ENCODE measurements around the gene TRIM17. TPM values are rescaled to one million over a fixed set of nuclear protein-coding genes. Genes with fewer than 3 reads are reported as not detected.

TRIM17 gene
- total and polyA plus RNA-seq, 9 of the 15 experiments (the other 6 are each of a cell fraction or from before 2014, with no cell fraction given) = not detected

DNA sequence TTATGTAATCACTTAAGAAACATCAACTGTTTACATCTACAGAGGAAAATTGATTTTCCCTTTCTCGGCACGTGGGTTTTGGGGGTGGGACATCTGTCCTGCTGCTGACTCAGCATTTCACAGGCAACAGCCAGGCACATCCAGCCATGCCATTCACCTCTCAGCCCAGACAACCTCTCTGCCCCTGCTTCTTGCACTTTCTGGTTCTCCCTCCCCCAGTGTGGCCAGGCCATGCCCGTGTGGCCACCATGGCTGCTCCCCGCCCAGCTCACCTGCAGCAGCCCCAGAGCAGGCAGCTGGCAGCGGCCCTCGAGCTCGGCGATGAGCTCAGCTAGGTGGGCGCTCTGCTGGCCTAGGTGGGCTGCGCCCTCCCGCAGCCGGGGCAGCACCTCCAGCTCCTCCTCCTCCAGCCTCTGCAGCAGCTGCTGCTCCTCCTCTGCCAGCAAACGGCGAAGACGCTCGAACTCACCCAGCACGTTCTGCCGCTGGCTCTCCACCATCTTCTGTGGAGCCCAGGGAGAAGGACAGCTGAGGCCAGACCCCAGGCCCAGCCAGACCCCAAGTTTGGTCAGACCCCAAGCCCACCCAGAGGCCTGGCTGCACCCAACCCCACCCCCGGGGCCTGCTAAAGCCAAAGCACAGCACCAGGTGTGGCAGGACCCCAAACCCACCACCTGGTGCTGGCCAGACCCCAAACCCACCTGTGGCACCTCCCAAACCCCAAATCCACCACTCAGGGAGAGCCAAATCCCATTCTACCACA lies 15.8 kb downstream of the TRIM17 start:
- no peak for DNase-seq (ENCODE audit: extremely low read depth in 1 of 4, low spot score in 3 of 4)
- no TSS peak for BruUV-seq (replicated peaks)
- Histone ChIP-seq H4K20me1 (replicated peaks; ENCODE audit: control insufficient read depth, insufficient read depth, low read length) (peaks cover 39% of the 10 kb centered on the region), H3K4me2 (ENCODE audit: insufficient read depth, low read length) (no peak overlapping the region), H3K9ac (ENCODE audit: insufficient read depth in 1 of 2, low read depth in 2 of 2, low read length in 2 of 2) (peak overlapping the region in 1 of 2 experiments; percentile 65; a peak in 1 of 4 replicates), H3K36me3 (ENCODE audit: control insufficient read depth, insufficient read depth, low read length) (peaks cover 95% of the 10 kb centered on the region), H3K4me1 (replicated peaks in 1 of 2; ENCODE audit: control insufficient read depth in 2 of 2, insufficient read depth in 2 of 2, low read length in 2 of 2) (peaks cover 28 to 56% of the 10 kb centered on the region in 2 experiments), H3K27ac (ENCODE audit: extremely low read depth, low read depth, low read length) (no peak overlapping the region), H3K4me3 (no peak overlapping the region), H3K79me2 (ENCODE audit: control insufficient read depth, insufficient read depth, low read length) (peaks cover 57% of the 10 kb centered on the region), H2AFZ (ENCODE audit: low read depth, low read length) (no peak overlapping the region), H3K9me3 (replicated peaks; ENCODE audit: control insufficient read depth, insufficient read depth, low read depth, low read length) (no peaks in the 10 kb centered on the region), H3K9me1 (ENCODE audit: control insufficient read depth, insufficient read depth, low read length) (peaks cover 17% of the 10 kb centered on the region), H3K27me3 (ENCODE audit: control insufficient read depth in 2 of 2, insufficient read depth in 2 of 2, low read length in 2 of 2) (no peaks in the 10 kb centered on the region)
- CTCF ChIA-PET (ENCODE audit: low intra/inter-chr PET ratio) = no interaction called here
- intact Hi-C loops (cut with micrococcal nuclease) = no loop called here
- no peak for FAIRE-seq
- POLR2A ChIA-PET = interaction anchor here (0.5 kb wide), 1 partner anchor 30 kb away, joined by 3 read pairs; no protein-coding TSS in a partner anchor
- 86% methylated on average over 16 of the region's 19 CpGs for WGBS (ENCODE audit: insufficient coverage, low coverage, missing lambda C conversion rate)
- in situ Hi-C loops (cut with MboI) = no loop called here
- no peak for ATAC-seq
- TF ChIP-seq MAFG (tag; conservative IDR thresholded peaks at IDR 0.05) (peak; percentile 98), RBFOX2 (IDR thresholded peaks at IDR 0.05; ENCODE audit: low read depth, low read length) (peak; percentile 64), ZNF507 (tag; conservative IDR thresholded peaks at IDR 0.05) (no peak), RBM22 (IDR thresholded peaks at IDR 0.05; ENCODE audit: low read depth, low read length, poor library complexity, severe bottlenecking) (peak; percentile 63), ZNF589 (CRISPR knock-in tag; IDR thresholded peaks at IDR 0.05; ENCODE audit: low read depth) (no peak), FIP1L1 (IDR thresholded peaks at IDR 0.05; ENCODE audit: low read depth, low read length, poor library complexity, severe bottlenecking) (no peak), ZNF584 (CRISPR knock-in tag; IDR thresholded peaks at IDR 0.05; ENCODE audit: low read depth) (no peak), NFE2 (IDR thresholded peaks at IDR 0.05; ENCODE audit: low read depth) (peak; percentile 81), CBX5 (IDR thresholded peaks at IDR 0.05; ENCODE audit: borderline replicate concordance, low read depth) (no peak), SMARCB1 (IDR thresholded peaks at IDR 0.05; ENCODE audit: insufficient read length, low read depth) (no peak), BRF1 (IDR thresholded peaks at IDR 0.05; ENCODE audit: borderline replicate concordance, extremely low read depth, insufficient read length) (no peak), HDAC6 (IDR thresholded peaks at IDR 0.05; ENCODE audit: low read depth, low read length) (no peak), POLR2G (IDR thresholded peaks at IDR 0.05; ENCODE audit: low read depth, low read length) (peak; percentile 67), MAFK (IDR thresholded peaks at IDR 0.05; ENCODE audit: low read length) (peak; percentile 100), ZNF696 (CRISPR knock-in tag; conservative IDR thresholded peaks at IDR 0.05) (no peak)
- TF ChIP-seq, protein P1, sequence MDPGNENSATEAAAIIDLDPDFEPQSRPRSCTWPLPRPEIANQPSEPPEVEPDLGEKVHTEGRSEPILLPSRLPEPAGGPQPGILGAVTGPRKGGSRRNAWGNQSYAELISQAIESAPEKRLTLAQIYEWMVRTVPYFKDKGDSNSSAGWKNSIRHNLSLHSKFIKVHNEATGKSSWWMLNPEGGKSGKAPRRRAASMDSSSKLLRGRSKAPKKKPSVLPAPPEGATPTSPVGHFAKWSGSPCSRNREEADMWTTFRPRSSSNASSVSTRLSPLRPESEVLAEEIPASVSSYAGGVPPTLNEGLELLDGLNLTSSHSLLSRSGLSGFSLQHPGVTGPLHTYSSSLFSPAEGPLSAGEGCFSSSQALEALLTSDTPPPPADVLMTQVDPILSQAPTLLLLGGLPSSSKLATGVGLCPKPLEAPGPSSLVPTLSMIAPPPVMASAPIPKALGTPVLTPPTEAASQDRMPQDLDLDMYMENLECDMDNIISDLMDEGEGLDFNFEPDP (CRISPR knock-in tag; IDR thresholded peaks at IDR 0.05) = no peak
- TF ChIP-seq, protein P2, sequence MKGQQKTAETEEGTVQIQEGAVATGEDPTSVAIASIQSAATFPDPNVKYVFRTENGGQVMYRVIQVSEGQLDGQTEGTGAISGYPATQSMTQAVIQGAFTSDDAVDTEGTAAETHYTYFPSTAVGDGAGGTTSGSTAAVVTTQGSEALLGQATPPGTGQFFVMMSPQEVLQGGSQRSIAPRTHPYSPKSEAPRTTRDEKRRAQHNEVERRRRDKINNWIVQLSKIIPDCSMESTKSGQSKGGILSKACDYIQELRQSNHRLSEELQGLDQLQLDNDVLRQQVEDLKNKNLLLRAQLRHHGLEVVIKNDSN (CRISPR knock-in tag; IDR thresholded peaks at IDR 0.05) = peak; percentile 46
- TF ChIP-seq, protein P3, sequence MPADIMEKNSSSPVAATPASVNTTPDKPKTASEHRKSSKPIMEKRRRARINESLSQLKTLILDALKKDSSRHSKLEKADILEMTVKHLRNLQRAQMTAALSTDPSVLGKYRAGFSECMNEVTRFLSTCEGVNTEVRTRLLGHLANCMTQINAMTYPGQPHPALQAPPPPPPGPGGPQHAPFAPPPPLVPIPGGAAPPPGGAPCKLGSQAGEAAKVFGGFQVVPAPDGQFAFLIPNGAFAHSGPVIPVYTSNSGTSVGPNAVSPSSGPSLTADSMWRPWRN (IDR thresholded peaks at IDR 0.05; ENCODE audit: low read depth) = no peak
- TF ChIP-seq, protein P4, sequence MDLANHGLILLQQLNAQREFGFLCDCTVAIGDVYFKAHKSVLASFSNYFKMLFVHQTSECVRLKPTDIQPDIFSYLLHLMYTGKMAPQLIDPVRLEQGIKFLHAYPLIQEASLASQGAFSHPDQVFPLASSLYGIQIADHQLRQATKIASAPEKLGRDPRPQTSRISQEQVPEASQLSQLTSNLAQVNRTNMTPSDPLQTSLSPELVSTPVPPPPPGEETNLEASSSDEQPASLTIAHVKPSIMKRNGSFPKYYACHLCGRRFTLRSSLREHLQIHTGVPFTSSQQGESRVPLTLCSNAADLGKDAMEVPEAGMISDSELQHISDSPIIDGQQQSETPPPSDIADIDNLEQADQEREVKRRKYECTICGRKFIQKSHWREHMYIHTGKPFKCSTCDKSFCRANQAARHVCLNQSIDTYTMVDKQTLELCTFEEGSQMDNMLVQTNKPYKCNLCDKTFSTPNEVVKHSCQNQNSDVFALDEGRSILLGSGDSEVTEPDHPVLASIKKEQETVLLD (IDR thresholded peaks at IDR 0.05) = no peak

Measured in K562 (cell line).